Measurements from ENCODE around the gene RBMS3. TPM values are rescaled to one million over a fixed set of nuclear protein-coding genes. Genes with fewer than 3 reads are reported as not detected.

Gene RBMS3
- total RNA-seq, 1 donor from 2014 or later: 58.5 TPM

- H3K4me3 ChIP-seq: no peak overlapping the region
- H3K27ac ChIP-seq: no peak overlapping the region
- H3K9me3 ChIP-seq: no peaks in the 10 kb centered on the region
- no peaks in the 10 kb centered on the region for H3K27me3 ChIP-seq (ENCODE audit: low read depth)
- no peak for ATAC-seq
- no peaks in the 10 kb centered on the region for H3K36me3 ChIP-seq
- H3K4me1 ChIP-seq: no peaks in the 10 kb centered on the region
- intact Hi-C loops (cut with DNase I): no loop called here
- DNase-seq: no peak
- no peak for TF ChIP-seq CTCF (IDR thresholded peaks at IDR 0.05)
Measured at GRCh38 chr3:29643034-29643425, 362.2 kb downstream of the RBMS3 start.

GRCh38 chr3:29644261-29644660 lies 363.4 kb downstream of the RBMS3 start:
- Histone ChIP-seq H3K4me1 (no peaks in the 10 kb centered on the region), H3K9me3 (no peaks in the 10 kb centered on the region), H3K4me3 (no peak overlapping the region), H3K36me3 (no peaks in the 10 kb centered on the region), H3K27me3 (ENCODE audit: low read depth) (no peaks in the 10 kb centered on the region), H3K27ac (no peak overlapping the region)
- no peak for DNase-seq
- intact Hi-C loops (cut with DNase I): no loop called here
- no peak for ATAC-seq
- TF ChIP-seq CTCF (IDR thresholded peaks at IDR 0.05): no peak

- Histone ChIP-seq H3K27ac (no peak overlapping the region), H3K4me3 (no peak overlapping the region), H3K4me1 (peaks cover 6% of the 10 kb centered on the region), H3K36me3 (no peaks in the 10 kb centered on the region), H3K9me3 (no peaks in the 10 kb centered on the region), H3K27me3 (ENCODE audit: low read depth) (no peaks in the 10 kb centered on the region)
- intact Hi-C loops (cut with DNase I): no loop called here
- no peak for TF ChIP-seq CTCF (IDR thresholded peaks at IDR 0.05)
- no peak for ATAC-seq
- DNase-seq: no peak
Measured at GRCh38 chr3:29644956-29645636, 364.2 kb downstream of the RBMS3 start.

GRCh38 chr3:29646043-29646442 lies 365.2 kb downstream of the RBMS3 start:
- peaks cover 6% of the 10 kb centered on the region for H3K4me1 ChIP-seq
- ATAC-seq: no peak
- DNase-seq: no peak
- H3K4me3 ChIP-seq: no peak overlapping the region
- no peak for TF ChIP-seq CTCF (IDR thresholded peaks at IDR 0.05)
- H3K27me3 ChIP-seq (ENCODE audit: low read depth): no peaks in the 10 kb centered on the region
- no peaks in the 10 kb centered on the region for H3K9me3 ChIP-seq
- no peak overlapping the region for H3K27ac ChIP-seq
- H3K36me3 ChIP-seq: no peaks in the 10 kb centered on the region
- intact Hi-C loops (cut with DNase I): no loop called here

- ATAC-seq: peak in 1 of 2 donors; percentile 69
- peak; percentile 49 for DNase-seq
- H3K4me1 ChIP-seq: peaks cover 6% of the 10 kb centered on the region
- no peak overlapping the region for H3K27ac ChIP-seq
- no peaks in the 10 kb centered on the region for H3K36me3 ChIP-seq
- no peak for TF ChIP-seq CTCF (IDR thresholded peaks at IDR 0.05)
- no peak overlapping the region for H3K4me3 ChIP-seq
- H3K9me3 ChIP-seq: no peaks in the 10 kb centered on the region
- no peaks in the 10 kb centered on the region for H3K27me3 ChIP-seq (ENCODE audit: low read depth)
- intact Hi-C loops (cut with DNase I): no loop called here
Measured at GRCh38 chr3:29649815-29650547, 369.1 kb downstream of the RBMS3 start.

Measured in lower lobe of right lung (tissue), 2 donors.